Measurements from ENCODE around the gene NFAM1. TPM values are rescaled to one million over a fixed set of nuclear protein-coding genes. Genes with fewer than 3 reads are reported as not detected.

NFAM1 gene
- total RNA-seq, 2 experiments from 2014 or later: 0.15 to 0.24 TPM

DNA sequence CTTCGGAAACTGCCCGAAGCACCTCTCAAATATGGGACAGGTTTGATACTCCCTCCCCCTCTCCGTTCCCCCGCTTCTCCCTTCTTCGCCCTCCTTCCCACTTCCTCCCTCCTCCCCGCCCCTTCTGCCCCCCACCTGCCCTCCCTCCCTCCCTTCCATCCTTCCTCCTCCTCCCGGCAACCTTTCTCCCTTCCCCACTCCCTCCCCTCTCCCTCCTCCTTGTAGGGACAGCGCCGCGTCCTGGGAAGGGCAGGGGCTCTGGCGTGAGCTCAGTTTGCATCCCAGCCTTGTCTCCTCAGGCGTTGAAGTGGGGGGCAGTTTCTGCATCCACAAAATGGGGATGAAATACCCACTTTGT is 6.1 kb upstream of the NFAM1 start:
- POLR2A ChIA-PET: no interaction called here
- H3K4me1 Mint-ChIP-seq (ENCODE audit: low read depth): peaks cover 23% of the 10 kb centered on the region
- DNase-seq: no peak
- no peak overlapping the region for H3K4me3 Mint-ChIP-seq
- H3K9me3 Mint-ChIP-seq: no peaks in the 10 kb centered on the region
- intact Hi-C loops (cut with micrococcal nuclease): no loop called here
- no peaks in the 10 kb centered on the region for H3K36me3 Mint-ChIP-seq
- CTCF ChIA-PET: interaction anchor here (0.7 to 5.2 kb wide), 20 partner anchors 9 to 741 kb away, joined by 3 to 57 read pairs (median 4); partner anchors contain the start of gene NDUFA6
- H3K27me3 Mint-ChIP-seq: no peaks in the 10 kb centered on the region
- no peak overlapping the region for H3K27ac Mint-ChIP-seq

DNA sequence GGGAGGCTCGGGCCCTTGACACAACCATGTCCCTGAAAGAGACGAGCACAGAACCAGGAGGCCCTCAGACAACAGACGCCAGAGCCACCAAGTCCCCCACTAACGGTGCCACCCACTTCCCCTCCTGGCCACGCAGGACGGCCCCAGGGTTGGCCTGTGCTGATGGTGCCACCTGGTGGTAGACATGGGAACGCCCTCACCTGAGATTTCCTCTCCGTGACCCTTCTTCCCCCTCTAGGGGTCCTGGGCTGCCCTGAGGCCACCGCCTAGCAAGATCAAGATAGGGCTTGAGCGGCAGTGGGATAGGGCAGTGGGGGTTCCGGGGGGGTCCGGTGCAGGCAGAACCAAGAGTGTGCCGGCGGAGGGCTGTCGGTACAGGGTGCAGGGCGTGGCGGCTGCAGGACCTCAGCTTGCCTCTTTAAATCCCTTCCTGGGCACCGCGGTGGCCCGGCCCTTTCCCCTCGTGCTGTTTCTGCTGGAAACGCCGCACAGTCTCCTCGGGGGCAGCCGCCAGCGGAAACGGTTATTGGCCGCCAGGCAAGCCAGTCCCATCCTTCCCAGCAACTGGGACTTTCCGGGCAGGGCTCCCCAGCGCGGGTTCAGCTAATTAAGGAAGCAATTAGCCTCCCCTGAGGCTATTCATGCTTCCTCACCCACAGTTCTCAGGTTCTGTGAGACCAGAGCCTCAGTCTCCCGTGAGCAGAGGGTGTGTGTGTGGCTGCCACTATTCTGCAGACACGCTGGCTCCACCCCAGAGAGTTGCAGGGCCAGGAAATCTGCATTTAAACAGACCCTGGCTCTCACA is 5.5 kb upstream of the NFAM1 start:
- Mint-ChIP-seq H3K4me1 (ENCODE audit: low read depth) (peaks cover 18% of the 10 kb centered on the region), H3K27ac (peak overlapping the region; percentile 23), H3K27me3 (no peaks in the 10 kb centered on the region), H3K36me3 (no peaks in the 10 kb centered on the region), H3K9me3 (no peaks in the 10 kb centered on the region), H3K4me3 (peak overlapping the region; percentile 74)
- peak; percentile 86 for DNase-seq
- CTCF ChIA-PET: interaction anchor here (0.7 to 5.2 kb wide), 22 partner anchors 8 to 741 kb away, joined by 3 to 57 read pairs (median 4); partner anchors contain the start of gene NDUFA6
- intact Hi-C loops (cut with micrococcal nuclease): loop anchor here (1.0 to 2.0 kb wide), 3 partner anchors 268 to 471 kb away; partner anchors contain the start of gene NDUFA6
- POLR2A ChIA-PET: interaction anchor here (0.6 kb wide), 1 partner anchor 62 kb away, joined by 5 read pairs; no protein-coding TSS in a partner anchor

DNA sequence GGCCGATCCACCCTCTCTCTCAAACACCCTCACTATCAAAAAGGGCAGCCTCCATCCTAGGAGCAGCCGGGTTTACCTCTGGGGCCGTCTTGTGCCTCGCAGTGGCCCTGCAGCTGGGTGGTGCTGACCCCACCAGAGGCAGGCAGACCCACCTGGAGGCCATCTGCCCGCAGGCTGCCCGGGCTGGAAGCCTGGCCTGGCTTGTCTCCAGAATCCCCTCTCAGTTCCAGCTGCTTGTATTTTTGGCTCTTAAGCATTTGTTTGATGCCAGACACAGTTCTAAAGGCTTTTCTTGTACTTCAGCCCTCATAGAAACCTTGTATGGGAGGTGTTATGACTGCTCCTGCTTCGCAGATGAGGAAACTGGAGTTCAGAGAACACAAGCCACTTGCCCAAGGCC is 4.2 kb upstream of the NFAM1 start:
- Mint-ChIP-seq H3K9me3 (no peaks in the 10 kb centered on the region), H3K4me3 (no peak overlapping the region), H3K36me3 (no peaks in the 10 kb centered on the region), H3K27ac (no peak overlapping the region), H3K4me1 (ENCODE audit: low read depth) (peaks cover 18% of the 10 kb centered on the region), H3K27me3 (peaks cover 2% of the 10 kb centered on the region)
- intact Hi-C loops (cut with micrococcal nuclease): loop anchor here (2.0 kb wide), 1 partner anchor 346 kb away; the partner anchor contains the start of gene NDUFA6
- ChIA-PET CTCF (interaction anchor here (0.8 to 5.2 kb wide), 10 partner anchors 8 to 480 kb away, joined by 3 to 57 read pairs (median 4); partner anchors contain the start of gene NDUFA6), POLR2A (no interaction called here)
- no peak for DNase-seq

DNA sequence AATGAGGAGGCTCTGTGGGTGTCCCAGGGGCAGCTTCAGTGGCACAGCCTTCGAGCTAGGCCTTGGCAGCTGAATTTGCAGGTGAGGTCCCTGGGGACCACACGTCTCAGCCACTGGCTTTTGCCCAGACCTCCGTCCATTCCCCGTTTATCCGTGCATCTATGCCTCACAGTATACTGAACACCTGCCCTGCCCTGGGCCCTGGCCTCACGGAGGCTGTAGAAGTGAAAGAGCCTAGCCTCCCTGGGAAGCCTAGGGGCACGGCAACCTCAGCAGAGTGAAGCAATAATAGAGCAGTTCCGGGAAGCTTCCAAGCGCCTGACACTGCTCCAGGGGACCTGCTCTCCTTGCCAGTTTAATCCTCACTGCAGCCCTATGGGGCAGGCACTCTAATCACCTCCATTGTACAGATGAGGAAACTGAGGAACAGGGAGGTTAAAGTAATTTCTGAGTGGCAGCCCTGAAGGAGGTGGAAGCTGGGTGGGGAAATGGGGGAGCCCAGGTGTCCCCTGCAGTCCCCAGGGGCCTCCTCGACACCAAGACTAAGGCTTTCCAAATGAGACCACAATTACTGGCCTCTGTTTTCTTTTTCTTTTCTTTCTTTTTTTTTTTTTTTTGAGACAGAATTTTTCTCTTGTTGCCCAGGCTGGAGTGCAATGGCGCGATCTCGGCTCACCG is 2.7 kb upstream of the NFAM1 start:
- Mint-ChIP-seq H3K36me3 (no peaks in the 10 kb centered on the region), H3K27me3 (peaks cover 8% of the 10 kb centered on the region), H3K9me3 (no peaks in the 10 kb centered on the region), H3K27ac (no peak overlapping the region), H3K4me3 (no peak overlapping the region), H3K4me1 (ENCODE audit: low read depth) (peaks cover 15% of the 10 kb centered on the region)
- no peak for DNase-seq
- intact Hi-C loops (cut with micrococcal nuclease): no loop called here
- ChIA-PET POLR2A (no interaction called here), CTCF (interaction anchor here (1.7 to 3.7 kb wide), 2 partner anchors 9 to 468 kb away, joined by 6 to 22 read pairs; no protein-coding TSS in a partner anchor)

DNA sequence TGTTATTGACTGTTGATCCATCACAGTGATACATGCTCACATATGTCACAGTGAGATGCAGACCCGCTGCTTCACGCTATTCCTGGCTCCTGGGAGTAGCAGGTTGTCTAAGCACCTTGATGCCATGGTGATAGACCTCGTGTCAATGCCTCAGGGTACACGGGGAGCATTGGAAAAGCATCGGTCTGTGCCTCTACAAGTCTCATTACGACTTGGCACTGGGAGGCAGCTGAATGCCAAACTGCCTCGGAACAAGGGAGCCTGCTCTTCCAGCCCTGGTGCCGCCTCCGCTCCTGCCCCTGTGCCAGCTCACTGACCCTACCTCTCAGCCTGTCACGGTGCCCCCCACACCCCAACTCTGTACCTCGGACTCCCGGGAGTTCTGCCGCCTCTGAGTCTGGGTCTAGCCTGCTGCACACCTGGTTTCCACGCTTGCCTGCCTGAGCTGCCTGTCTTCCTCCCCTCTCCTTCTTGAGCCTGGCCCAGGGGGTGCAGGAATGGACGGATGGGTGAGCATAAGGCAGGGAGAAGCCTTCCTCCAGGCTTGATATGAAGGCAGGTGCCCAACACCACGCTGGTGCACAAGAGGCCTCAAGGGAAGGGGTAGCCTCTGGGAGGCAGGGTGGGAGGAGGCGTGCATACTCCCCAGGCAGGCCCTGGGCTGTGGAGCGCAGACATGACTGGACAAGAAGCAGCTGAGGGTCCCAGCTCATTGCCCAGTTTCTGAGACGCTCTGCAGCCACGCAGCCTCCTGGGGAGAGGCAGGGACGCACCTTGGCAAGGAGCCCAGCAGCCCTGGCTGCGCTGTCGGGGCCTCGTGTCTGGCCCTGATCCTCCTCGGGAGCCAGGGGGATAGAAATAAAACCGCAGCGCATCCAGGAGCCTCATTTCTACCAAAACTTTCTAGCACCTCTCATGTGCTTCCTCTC is 1.8 kb upstream of the NFAM1 start:
- no peaks in the 10 kb centered on the region for H3K9me3 Mint-ChIP-seq
- no peak overlapping the region for H3K4me3 Mint-ChIP-seq
- intact Hi-C loops (cut with micrococcal nuclease): no loop called here
- H3K27me3 Mint-ChIP-seq: peaks cover 8% of the 10 kb centered on the region
- no peak for DNase-seq
- no peak overlapping the region for H3K27ac Mint-ChIP-seq
- H3K4me1 Mint-ChIP-seq (ENCODE audit: low read depth): peaks cover 7% of the 10 kb centered on the region
- no peaks in the 10 kb centered on the region for H3K36me3 Mint-ChIP-seq
- POLR2A ChIA-PET: no interaction called here
- CTCF ChIA-PET: interaction anchor here (0.7 to 1.7 kb wide), 2 partner anchors 10 to 470 kb away, joined by 3 to 6 read pairs; no protein-coding TSS in a partner anchor

DNA sequence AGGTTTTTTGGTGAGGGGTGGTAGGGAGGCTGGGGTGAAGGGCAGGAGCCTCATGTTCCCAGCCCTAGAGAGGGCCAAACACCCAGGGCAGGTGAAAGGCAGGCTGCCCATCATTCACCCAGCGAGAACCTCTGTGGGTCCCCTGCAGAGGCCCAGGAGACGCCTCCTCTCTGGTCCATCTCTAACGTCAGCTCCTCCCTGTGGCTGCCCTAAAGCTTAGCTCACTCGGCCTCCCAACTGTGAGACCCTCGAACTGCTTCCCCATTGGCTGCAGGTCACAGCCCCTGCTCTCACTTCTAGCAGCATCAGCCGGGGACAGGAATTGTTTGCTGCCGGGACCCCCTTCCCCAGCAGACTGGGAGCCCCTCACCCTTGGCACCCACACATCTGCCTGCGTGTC is 615 bp upstream of the NFAM1 start:
- Mint-ChIP-seq H3K27me3 (peaks cover 8% of the 10 kb centered on the region), H3K27ac (no peak overlapping the region), H3K4me3 (no peak overlapping the region), H3K4me1 (ENCODE audit: low read depth) (peaks cover 4% of the 10 kb centered on the region), H3K36me3 (no peaks in the 10 kb centered on the region), H3K9me3 (no peaks in the 10 kb centered on the region)
- intact Hi-C loops (cut with micrococcal nuclease): no loop called here
- DNase-seq: no peak
- CTCF ChIA-PET: interaction anchor here (1.2 kb wide), 1 partner anchor 11 kb away, joined by 3 read pairs; no protein-coding TSS in a partner anchor
- POLR2A ChIA-PET: no interaction called here

DNA sequence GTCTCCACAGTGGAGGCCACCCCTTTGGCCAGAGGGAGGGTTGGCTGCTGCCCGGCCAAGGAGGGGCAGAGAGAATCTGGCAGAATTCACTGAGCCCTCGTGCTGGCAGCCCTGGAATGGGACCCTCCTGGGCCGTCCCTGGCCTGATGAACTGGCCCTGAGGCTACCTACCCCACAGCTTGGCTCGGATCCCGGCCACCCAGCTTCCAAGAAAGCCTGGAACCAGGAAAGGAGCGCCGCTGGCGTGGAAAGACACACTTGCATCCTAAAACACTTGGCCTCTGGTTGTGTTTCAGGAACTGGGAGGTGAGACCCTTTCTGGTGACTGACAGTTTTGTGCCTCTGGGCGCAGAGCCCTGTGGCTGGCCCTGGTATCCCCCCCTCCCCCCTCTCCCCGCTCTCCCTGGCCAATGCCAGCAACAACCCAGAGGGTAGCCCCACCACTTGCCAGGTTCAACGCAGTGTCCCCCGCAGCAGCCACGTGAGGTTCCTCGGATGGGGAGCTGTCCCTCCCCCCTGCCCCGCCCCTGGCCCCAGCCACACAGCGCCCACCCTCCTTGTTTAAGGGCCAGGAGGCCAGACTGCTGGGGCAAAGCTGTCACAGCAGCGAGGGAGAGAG is 693 bp downstream of the NFAM1 start:
- DNase-seq: no peak
- Mint-ChIP-seq H3K27ac (no peak overlapping the region), H3K9me3 (no peaks in the 10 kb centered on the region), H3K4me3 (no peak overlapping the region), H3K36me3 (no peaks in the 10 kb centered on the region), H3K4me1 (ENCODE audit: low read depth) (no peaks in the 10 kb centered on the region), H3K27me3 (peaks cover 11% of the 10 kb centered on the region)
- ChIA-PET CTCF (no interaction called here), POLR2A (no interaction called here)
- intact Hi-C loops (cut with micrococcal nuclease): no loop called here

DNA sequence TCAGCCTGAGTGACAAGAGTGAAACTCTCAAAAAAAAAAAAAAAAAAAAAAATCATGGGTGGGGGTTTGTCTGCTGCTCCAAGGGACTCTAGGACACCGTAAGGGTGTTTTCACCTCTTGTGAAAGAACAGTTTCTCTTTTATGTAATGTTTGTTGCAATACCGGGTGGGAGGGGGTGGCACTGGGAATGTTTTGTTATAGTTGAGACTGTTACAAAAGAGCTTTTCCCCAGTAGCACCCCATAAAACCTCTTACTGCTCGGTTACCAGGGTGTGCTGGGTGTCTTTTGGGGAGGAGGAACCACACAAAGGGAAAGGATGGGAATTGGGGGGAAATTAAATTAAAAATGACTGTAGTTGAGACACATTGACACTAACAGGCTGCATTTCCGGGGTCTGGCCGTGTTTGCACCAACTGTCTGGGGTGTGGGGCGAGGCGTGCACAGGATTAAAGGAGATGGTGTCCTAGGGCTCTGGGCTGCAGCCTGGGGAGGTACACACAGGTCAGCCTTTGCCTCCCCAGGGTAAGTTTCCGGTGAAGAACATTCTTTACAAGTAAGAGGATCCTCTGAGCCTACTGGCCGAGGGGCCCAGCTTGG is 1.6 kb downstream of the NFAM1 start:
- no peaks in the 10 kb centered on the region for H3K36me3 Mint-ChIP-seq
- CTCF ChIA-PET: no interaction called here
- peaks cover 12% of the 10 kb centered on the region for H3K27me3 Mint-ChIP-seq
- intact Hi-C loops (cut with micrococcal nuclease): no loop called here
- no peaks in the 10 kb centered on the region for H3K9me3 Mint-ChIP-seq
- POLR2A ChIA-PET: no interaction called here
- H3K27ac Mint-ChIP-seq: no peak overlapping the region
- no peaks in the 10 kb centered on the region for H3K4me1 Mint-ChIP-seq (ENCODE audit: low read depth)
- no peak overlapping the region for H3K4me3 Mint-ChIP-seq
- no peak for DNase-seq

DNA sequence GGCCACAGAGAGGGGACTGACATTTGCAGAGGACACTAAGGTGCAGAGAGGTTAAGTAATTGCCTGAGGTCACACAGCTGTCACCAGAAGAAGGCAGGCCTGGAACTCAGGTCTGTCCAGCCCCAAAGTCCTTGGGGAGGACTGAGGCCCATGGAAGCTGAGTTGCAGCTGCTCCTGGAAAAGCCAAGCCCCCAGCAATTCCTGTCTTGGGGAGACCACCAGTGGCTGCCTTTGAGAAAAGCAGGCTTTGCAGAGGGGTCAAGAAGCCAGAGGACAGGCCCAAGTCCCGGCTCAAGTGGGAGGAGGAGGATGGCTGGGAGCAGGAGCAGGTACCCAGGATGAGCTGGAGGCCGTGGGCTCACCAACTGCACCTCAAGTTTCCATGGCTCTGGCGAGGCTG is 3.4 kb downstream of the NFAM1 start:
- Mint-ChIP-seq H3K9me3 (no peaks in the 10 kb centered on the region), H3K4me1 (ENCODE audit: low read depth) (no peaks in the 10 kb centered on the region), H3K36me3 (no peaks in the 10 kb centered on the region), H3K27me3 (peaks cover 14% of the 10 kb centered on the region), H3K27ac (no peak overlapping the region), H3K4me3 (no peak overlapping the region)
- DNase-seq: no peak
- ChIA-PET CTCF (interaction anchor here (1.0 kb wide), 1 partner anchor 9 kb away, joined by 3 read pairs; no protein-coding TSS in a partner anchor), POLR2A (no interaction called here)
- intact Hi-C loops (cut with micrococcal nuclease): no loop called here

DNA sequence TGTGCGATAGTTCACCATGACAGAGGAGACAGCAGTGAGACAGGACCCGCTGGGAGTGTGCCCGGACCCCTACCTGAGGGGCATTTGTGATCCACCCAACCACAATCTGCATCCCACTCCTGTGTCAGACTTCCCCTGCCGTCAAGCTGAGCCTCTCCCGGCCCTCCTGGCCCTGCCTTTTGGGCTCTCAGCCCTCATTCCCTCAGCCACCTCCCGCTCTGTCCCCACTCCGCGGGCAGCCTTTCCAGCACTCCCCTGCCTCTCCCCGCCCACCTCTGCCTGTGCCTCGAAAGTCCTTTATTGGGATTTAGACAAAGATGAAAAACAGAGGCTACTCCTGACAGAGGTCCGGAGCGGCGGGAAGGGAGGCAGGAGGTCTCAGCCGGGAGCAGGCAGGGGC is 4.2 kb downstream of the NFAM1 start:
- CTCF ChIA-PET: interaction anchor here (0.5 kb wide), 1 partner anchor 329 kb away, joined by 4 read pairs; no protein-coding TSS in a partner anchor
- Mint-ChIP-seq H3K4me3 (no peak overlapping the region), H3K27ac (no peak overlapping the region), H3K9me3 (no peaks in the 10 kb centered on the region), H3K4me1 (ENCODE audit: low read depth) (no peaks in the 10 kb centered on the region), H3K27me3 (peaks cover 14% of the 10 kb centered on the region), H3K36me3 (no peaks in the 10 kb centered on the region)
- intact Hi-C loops (cut with micrococcal nuclease): no loop called here
- DNase-seq: no peak
- POLR2A ChIA-PET: no interaction called here

DNA sequence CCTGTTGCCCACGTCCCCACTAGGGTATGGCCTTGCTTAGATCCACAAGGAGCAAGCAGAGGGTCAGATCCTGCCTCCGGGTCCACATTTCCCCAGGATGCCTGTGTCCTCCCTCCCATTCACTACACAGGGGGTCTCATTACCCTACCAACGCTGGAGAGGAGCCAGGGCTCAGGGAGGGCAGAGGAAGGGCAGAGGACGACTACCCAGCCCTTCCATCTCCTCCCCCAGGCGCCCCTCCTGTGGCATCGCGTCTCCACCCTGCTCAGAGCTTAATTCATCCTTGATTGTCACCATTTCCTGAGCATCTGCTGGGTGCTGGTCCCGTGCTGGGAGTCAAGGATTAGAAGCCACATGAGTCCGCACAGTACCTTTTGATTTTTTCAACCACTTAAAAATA is 5.0 kb downstream of the NFAM1 start:
- no peaks in the 10 kb centered on the region for H3K9me3 Mint-ChIP-seq
- no peak overlapping the region for H3K27ac Mint-ChIP-seq
- no peaks in the 10 kb centered on the region for H3K36me3 Mint-ChIP-seq

More for the DNA sequence above, 5.0 kb downstream of the NFAM1 start:
- Mint-ChIP-seq H3K4me1 (ENCODE audit: low read depth) (no peaks in the 10 kb centered on the region), H3K27me3 (peaks cover 16% of the 10 kb centered on the region), H3K4me3 (no peak overlapping the region)
- POLR2A ChIA-PET: no interaction called here
- intact Hi-C loops (cut with micrococcal nuclease): no loop called here
- DNase-seq: no peak
- CTCF ChIA-PET: no interaction called here

Measured in activated CD4-positive, alpha-beta memory T cell treated with anti-CD3 and anti-CD28 coated beads for 36 hours (primary cell).